ENCODE data around the gene GAA. TPM values are rescaled to one million over a fixed set of nuclear protein-coding genes. Genes with fewer than 3 reads are reported as not detected.
A peak's percentile ranks its signal among the peaks of the same experiment; 100 is the strongest.

Gene GAA
- total RNA-seq, 1 donor from 2014 or later = 143 TPM

- no peaks in the 10 kb centered on the region for H3K36me3 ChIP-seq
- intact Hi-C loops (cut with DNase I) = no loop called here
- ATAC-seq = no peak
Observed at GRCh38 chr17:80080081-80080480, 21.3 kb upstream of the GAA start.

GRCh38 chr17:80081596-80081995 is 19.8 kb upstream of the GAA start:
- DNase-seq (no peak), ATAC-seq (no peak)
- H3K27ac ChIP-seq = no peak overlapping the region
- peaks cover 5% of the 10 kb centered on the region for H3K4me1 ChIP-seq
- no peak for TF ChIP-seq CTCF (IDR thresholded peaks at IDR 0.05)
- no peaks in the 10 kb centered on the region for H3K9me3 ChIP-seq
- H3K4me3 ChIP-seq = no peak overlapping the region
- no peaks in the 10 kb centered on the region for H3K27me3 ChIP-seq (ENCODE audit: low read depth)
- intact Hi-C loops (cut with DNase I) = no loop called here
- H3K36me3 ChIP-seq = no peaks in the 10 kb centered on the region

More at GRCh38 chr17:80080081-80080480, 21.3 kb upstream of the GAA start:
- Histone ChIP-seq H3K27me3 (ENCODE audit: low read depth) (no peaks in the 10 kb centered on the region), H3K9me3 (no peaks in the 10 kb centered on the region), H3K4me1 (peaks cover 5% of the 10 kb centered on the region), H3K27ac (no peak overlapping the region), H3K4me3 (no peak overlapping the region)
- no peak for TF ChIP-seq CTCF (IDR thresholded peaks at IDR 0.05)
- DNase-seq = no peak

- H3K27ac ChIP-seq = no peak overlapping the region
Observed at GRCh38 chr17:80082403-80083135, 18.8 kb upstream of the GAA start.

GRCh38 chr17:80083136-80083661 is 18.2 kb upstream of the GAA start:
- DNase-seq = no peak

More at GRCh38 chr17:80082403-80083135, 18.8 kb upstream of the GAA start:
- intact Hi-C loops (cut with DNase I) = no loop called here
- H3K9me3 ChIP-seq = no peaks in the 10 kb centered on the region
- DNase-seq (no peak), ATAC-seq (peak; percentile 76)
- H3K4me3 ChIP-seq = no peak overlapping the region
- H3K27me3 ChIP-seq (ENCODE audit: low read depth) = no peaks in the 10 kb centered on the region
- H3K36me3 ChIP-seq = no peaks in the 10 kb centered on the region
- TF ChIP-seq CTCF (IDR thresholded peaks at IDR 0.05) = peak; percentile 81
- peaks cover 5% of the 10 kb centered on the region for H3K4me1 ChIP-seq

GRCh38 chr17:80084773-80085172 is 16.6 kb upstream of the GAA start:
- no peaks in the 10 kb centered on the region for H3K27me3 ChIP-seq (ENCODE audit: low read depth)
- H3K9me3 ChIP-seq = no peaks in the 10 kb centered on the region
- no peaks in the 10 kb centered on the region for H3K36me3 ChIP-seq
- TF ChIP-seq CTCF (IDR thresholded peaks at IDR 0.05) = no peak
- DNase-seq (no peak), ATAC-seq (no peak)
- peaks cover 5% of the 10 kb centered on the region for H3K4me1 ChIP-seq
- intact Hi-C loops (cut with DNase I) = no loop called here
- no peak overlapping the region for H3K27ac ChIP-seq
- H3K4me3 ChIP-seq = no peak overlapping the region

More at GRCh38 chr17:80083136-80083661, 18.2 kb upstream of the GAA start:
- peaks cover 5% of the 10 kb centered on the region for H3K4me1 ChIP-seq
- intact Hi-C loops (cut with DNase I) = no loop called here
- no peaks in the 10 kb centered on the region for H3K36me3 ChIP-seq
- TF ChIP-seq CTCF (IDR thresholded peaks at IDR 0.05) = no peak
- no peaks in the 10 kb centered on the region for H3K27me3 ChIP-seq (ENCODE audit: low read depth)
- no peak overlapping the region for H3K27ac ChIP-seq
- no peaks in the 10 kb centered on the region for H3K9me3 ChIP-seq
- ATAC-seq = peak in 1 of 2 donors; percentile 19
- no peak overlapping the region for H3K4me3 ChIP-seq
